SK-N-SH (cell line): ENCODE results near the gene GOLGA5. TPM values are rescaled to one million over a fixed set of nuclear protein-coding genes. Genes with fewer than 3 reads are reported as not detected.
"Not testable (repeated sequence)": the region's sequence is repeated elsewhere in the genome, so short reads cannot be mapped to it uniquely, and the experiment has no call there.

Experiments
- CTCF ChIA-PET: fragments of 300-600, 350-600 bp; formaldehyde crosslinking; extraction: SDS; loops from one replicate; lab custom pipeline; 2021; lab: Yijun Ruan, JAX
- POLR2A ChIA-PET: fragments of 350-600 bp; sonication (Branson Sonifier 250); formaldehyde crosslinking; extraction: SDS; loops from one replicate; lab custom pipeline; 2020; ENCODE audit warnings: antibody characterized with exemption, inconsistent platforms; lab: Yijun Ruan, JAX
- DNase-seq: peaks from one replicate; pipeline ENCODE4 v3.0.0; 2012
- H2AFZ ChIP-seq: fragments of 200-600 bp; sonication (generic); 2 replicates; pipeline ENCODE4 v1.8.1; 2016; ENCODE audit warnings: antibody characterized with exemption, mild to moderate bottlenecking, low read depth
- H3F3A ChIP-seq: fragments of 200-600 bp; sonication (generic); replicated peaks from 2 replicates; pipeline ENCODE3; 2016; ENCODE audit warnings: antibody characterized with exemption, mild to moderate bottlenecking; ENCODE audit not compliant: insufficient read depth
- H3K27ac ChIP-seq, 2 experiments: fragments of 200-500 bp in 1 of 2; fragments of 200-600 bp in 1 of 2; sonication (Bioruptor generic) in 1 of 2; sonication (generic), shearing (Covaris generic) in 1 of 2; 2 replicates each; pipeline versions ENCODE4 v1.5.1 to v1.6.1; 2014 to 2016; ENCODE audit warnings: low read depth in 2 of 2, inconsistent platforms in 1 of 2, low read length in 1 of 2, mild to moderate bottlenecking in 1 of 2, mixed read lengths in 1 of 2
- H3K27me3 ChIP-seq: fragments of 200-600 bp; sonication (generic), shearing (Covaris generic); 2 replicates; pipeline ENCODE4 v1.6.1; 2016; ENCODE audit warnings: mixed run types; ENCODE audit not compliant: insufficient read depth
- H3K36me3 ChIP-seq, 2 experiments: fragments of 200-500 bp in 1 of 2; fragments of 200-600 bp in 1 of 2; sonication (Bioruptor generic) in 1 of 2; sonication (generic) in 1 of 2; replicated peaks in 1 of 2; 2 replicates each; pipeline versions ENCODE3 to v1.5.1; 2014 to 2016; ENCODE audit warnings: low read length in 1 of 2, mild to moderate bottlenecking in 1 of 2; ENCODE audit not compliant: insufficient read depth in 2 of 2, control insufficient read depth in 1 of 2
- H3K4me1 ChIP-seq, 2 experiments: fragments of 200-500 bp in 1 of 2; fragments of 200-600 bp in 1 of 2; sonication (Bioruptor generic) in 1 of 2; sonication (generic), shearing (Covaris generic) in 1 of 2; 2 replicates each; pipeline versions ENCODE4 v1.5.1 to v1.6.1; 2014 to 2016; ENCODE audit warnings: low read depth in 1 of 2, low read length in 1 of 2, mixed run types in 1 of 2; ENCODE audit not compliant: insufficient read depth in 2 of 2, control insufficient read depth in 1 of 2
- H3K4me2 ChIP-seq: fragments of 200-600 bp; sonication (generic), shearing (Covaris generic); 2 replicates; pipeline ENCODE4 v1.6.1; 2017; ENCODE audit warnings: mixed run types
- H3K4me3 ChIP-seq, 2 experiments: fragments of 200-500 bp in 1 of 2; fragments of 200-600 bp in 1 of 2; sonication (Bioruptor generic) in 1 of 2; sonication (generic), shearing (Covaris generic) in 1 of 2; 2 replicates each; pipeline versions ENCODE4 v1.5.1 to v1.8.1; 2014 to 2016; ENCODE audit warnings: low read depth in 2 of 2, inconsistent platforms in 1 of 2, low read length in 1 of 2, mild to moderate bottlenecking in 1 of 2, mixed read lengths in 1 of 2, moderate library complexity in 1 of 2
- H3K79me2 ChIP-seq: fragments of 200-600 bp; sonication (generic); 2 replicates; pipeline ENCODE4 v1.8.1; 2017; ENCODE audit warnings: mild to moderate bottlenecking; ENCODE audit not compliant: insufficient read depth
- H3K9ac ChIP-seq: fragments of 200-600 bp; sonication (generic); 2 replicates; pipeline ENCODE4 v1.6.1; 2017; ENCODE audit warnings: mixed run types
- H3K9me2 ChIP-seq: fragments of 200-600 bp; sonication (generic); 2 replicates; pipeline ENCODE4 v1.6.1; 2017; ENCODE audit warnings: mixed run types
- H3K9me3 ChIP-seq: fragments of 200-600 bp; sonication (generic); 2 replicates; pipeline ENCODE4 v1.6.1; 2017; ENCODE audit warnings: mixed run types, mild to moderate bottlenecking, moderate library complexity
- H4K20me1 ChIP-seq: fragments of 200-600 bp; sonication (generic); 2 replicates; pipeline ENCODE4 v1.6.1; 2017; ENCODE audit warnings: mild to moderate bottlenecking, mixed run types; ENCODE audit not compliant: insufficient read depth
- FOSL2 ChIP-seq: IDR thresholded peaks from 2 replicates; pipeline ENCODE4 v1.4.0; 2012; ENCODE audit warnings: low read depth, mild to moderate bottlenecking, moderate library complexity, borderline replicate concordance
- FOXM1 ChIP-seq: IDR thresholded peaks from 2 replicates; pipeline ENCODE4 v1.4.0; 2012; ENCODE audit warnings: low read depth, mild to moderate bottlenecking
- GATA2 ChIP-seq: sonication (generic); formaldehyde crosslinking; IDR thresholded peaks from 2 replicates; pipeline ENCODE4 v1.5.0; 2020; ENCODE audit warnings: mild to moderate bottlenecking, missing genetic modification reagents
- JUND ChIP-seq: IDR thresholded peaks from 2 replicates; pipeline ENCODE4 v1.4.0; 2012
- MEF2A ChIP-seq: IDR thresholded peaks from 2 replicates; pipeline ENCODE4 v1.4.0; 2012; ENCODE audit warnings: low read depth, borderline replicate concordance
- MXI1 ChIP-seq: IDR thresholded peaks from 2 replicates; pipeline ENCODE4 v1.6.1; 2012; ENCODE audit warnings: mild to moderate bottlenecking, low read depth, low read length, improper control_type of control experiment
- PBX3 ChIP-seq: IDR thresholded peaks from 2 replicates; pipeline ENCODE4; 2012
- RCOR1 ChIP-seq: fragments of 150-350 bp; IDR thresholded peaks from 2 replicates; pipeline ENCODE4 v1.6.1; 2017; ENCODE audit warnings: antibody characterized with exemption, low read length
- RFX5 ChIP-seq: IDR thresholded peaks from 2 replicates; pipeline ENCODE4 v1.6.1; 2012; ENCODE audit warnings: mild to moderate bottlenecking, improper control_type of control experiment, low read length
- RXRA ChIP-seq: IDR thresholded peaks from 2 replicates; pipeline ENCODE4 v1.4.0; 2012; ENCODE audit warnings: low read depth, mild to moderate bottlenecking, borderline replicate concordance
- SIN3A ChIP-seq: IDR thresholded peaks from 2 replicates; pipeline ENCODE4 v1.6.1; 2012; ENCODE audit warnings: low read depth, mild to moderate bottlenecking, low read length, moderate library complexity, borderline replicate concordance
- SMC3 ChIP-seq: IDR thresholded peaks from 2 replicates; pipeline ENCODE4 v1.6.1; 2012; ENCODE audit warnings: low read depth, low read length, improper control_type of control experiment
- TAF1 ChIP-seq: IDR thresholded peaks from 2 replicates; pipeline ENCODE4 v1.6.1; 2012; ENCODE audit warnings: low read depth, mild to moderate bottlenecking, low read length, moderate library complexity, borderline replicate concordance
- YY1 ChIP-seq: IDR thresholded peaks from 2 replicates; pipeline ENCODE4 v1.4.0; 2012; ENCODE audit warnings: low read depth, mild to moderate bottlenecking
- WGBS: methylation state at CpG from one replicate; pipeline ENCODE4 v1.1.6; 2017; ENCODE audit warnings: low lambda C conversion rate; 5-methylcytosine and 5-hydroxymethylcytosine counted together
- polyA plus RNA-seq, 3 experiments: library from polyadenylated mRNA; depleted of rRNA; stranded (reverse); fragments of >200 nt; gene quantifications; 2 replicates each; pipeline ENCODE4 v1.2.3, GENCODE V29; 2012
- TF ChIP-seq, protein P1 (sequence below): fragments of 150-350 bp; IDR thresholded peaks from 2 replicates; pipeline ENCODE4 v1.6.1; 2017; ENCODE audit warnings: antibody characterized with exemption, low read length, low read depth, borderline replicate concordance
- TF ChIP-seq, protein P2 (sequence below): IDR thresholded peaks from 2 replicates; pipeline ENCODE4 v1.6.1; 2012; ENCODE audit warnings: mild to moderate bottlenecking, low read depth, low read length, moderate library complexity
- TF ChIP-seq, protein P3 (sequence below): IDR thresholded peaks from 2 replicates; pipeline ENCODE4 v1.4.0; 2012; ENCODE audit warnings: low read depth, borderline replicate concordance
- TF ChIP-seq, protein P4 (sequence below): IDR thresholded peaks from 2 replicates; pipeline ENCODE4 v1.4.0; 2012; ENCODE audit warnings: low read depth

Gene GOLGA5
- polyA plus RNA-seq, 1 of the 3 experiments (the other 2 are of a cell fraction) = 25.6 TPM

- TF ChIP-seq, protein P1, sequence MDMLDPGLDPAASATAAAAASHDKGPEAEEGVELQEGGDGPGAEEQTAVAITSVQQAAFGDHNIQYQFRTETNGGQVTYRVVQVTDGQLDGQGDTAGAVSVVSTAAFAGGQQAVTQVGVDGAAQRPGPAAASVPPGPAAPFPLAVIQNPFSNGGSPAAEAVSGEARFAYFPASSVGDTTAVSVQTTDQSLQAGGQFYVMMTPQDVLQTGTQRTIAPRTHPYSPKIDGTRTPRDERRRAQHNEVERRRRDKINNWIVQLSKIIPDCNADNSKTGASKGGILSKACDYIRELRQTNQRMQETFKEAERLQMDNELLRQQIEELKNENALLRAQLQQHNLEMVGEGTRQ = no peak
- TF ChIP-seq FOSL2 = no peak
- TF ChIP-seq SIN3A = 0 out of 2 replicates have a peak, but pooled peaks have one; percentile 9
- TF ChIP-seq, all 33 proteins: peak for 8
Observed at GRCh38 chr14:92748259-92749016, 45.7 kb upstream of the GOLGA5 start, which contains the start of gene LGMN (continued).

DNA sequence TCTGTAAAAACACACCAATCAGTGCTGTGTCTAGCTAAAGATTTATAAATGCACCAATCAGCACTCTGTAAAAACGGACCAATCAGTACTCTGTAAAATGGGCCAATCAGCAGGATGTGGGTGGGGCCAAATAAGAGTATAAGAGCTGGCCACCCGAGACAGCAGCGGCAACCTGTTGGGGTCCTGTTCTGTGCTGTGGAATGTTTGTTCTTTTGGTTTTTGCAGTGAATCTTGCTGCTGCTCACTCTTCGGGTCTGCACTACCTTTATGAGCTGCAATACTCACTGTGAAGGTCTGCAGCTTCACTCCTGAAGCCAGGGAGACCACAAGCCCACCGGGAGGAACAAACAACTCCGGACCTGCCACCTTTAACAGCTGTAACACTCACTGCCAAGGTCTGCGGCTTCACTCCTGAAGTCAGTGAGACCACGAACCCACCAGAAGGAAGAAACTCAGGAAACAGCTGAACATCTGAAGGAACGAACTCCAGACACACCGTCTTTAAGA, 43.8 kb upstream of the GOLGA5 start:
- H3K9ac ChIP-seq, H2AFZ ChIP-seq, H3K4me1 ChIP-seq, H3K27ac ChIP-seq, H3K36me3 ChIP-seq, H3K9me3 ChIP-seq, H3K27me3 ChIP-seq, POLR2A ChIA-PET, H3K9me2 ChIP-seq, H3K4me2 ChIP-seq, H3F3A ChIP-seq, H3K4me3 ChIP-seq, DNase-seq, H4K20me1 ChIP-seq: not testable (repeated sequence)
- peaks cover 19% of the 10 kb centered on the region; the same call in 1 of the 2 replicates for H3K79me2 ChIP-seq
- CTCF ChIA-PET = interaction anchor here (0.9 to 2.9 kb wide), 4 partner anchors 18 to 63 kb away, joined by 4 to 14 read pairs (median 4); no protein-coding TSS in a partner anchor
- 68% methylated on average over 10 of the region's 10 CpGs for WGBS

DNA sequence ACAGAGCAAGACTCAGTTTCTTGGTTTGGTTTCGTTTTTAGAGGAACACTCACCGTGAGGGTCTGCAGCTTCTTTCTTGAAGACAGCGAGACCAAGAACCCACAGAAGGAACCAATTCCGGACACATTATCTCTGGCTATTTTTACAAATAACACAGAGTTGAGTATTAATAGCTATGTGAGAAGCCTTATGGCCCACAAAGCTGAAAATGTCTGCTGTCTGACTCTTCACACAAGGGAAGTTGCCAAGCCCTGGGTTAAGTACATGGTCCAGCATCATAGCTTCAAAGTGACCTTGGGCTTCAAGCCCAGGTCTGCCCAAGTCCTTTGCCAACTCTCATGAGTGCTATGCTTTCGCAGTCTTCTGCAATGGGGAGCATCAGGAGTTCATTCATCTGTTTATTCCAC, 43.1 kb upstream of the GOLGA5 start:
- Histone ChIP-seq H3K27me3 (no peaks in the 10 kb centered on the region), H3K4me1 (peaks cover 0 to 6% of the 10 kb centered on the region in 2 experiments; a peak in 1 of 4 replicates), H3F3A (peaks cover 3% of the 10 kb centered on the region), H3K4me2 (no peak overlapping the region), H3K9me3 (no peaks in the 10 kb centered on the region), H4K20me1 (no peaks in the 10 kb centered on the region), H3K79me2 (peaks cover 19% of the 10 kb centered on the region; the same call in 1 of the 2 replicates), H3K27ac (no peak overlapping the region), H3K9me2 (no peaks in the 10 kb centered on the region), H2AFZ (no peak overlapping the region), H3K4me3 (no peak overlapping the region), H3K9ac (no peak overlapping the region), H3K36me3 (no peaks in the 10 kb centered on the region)
- ChIA-PET POLR2A (no interaction called here), CTCF (interaction anchor here (0.9 to 2.0 kb wide), 3 partner anchors 18 to 64 kb away, joined by 4 to 11 read pairs (median 4); no protein-coding TSS in a partner anchor)
- WGBS = 55% methylated on average over 5 of the region's 5 CpGs
- no peak for DNase-seq
- TF ChIP-seq, protein P2, sequence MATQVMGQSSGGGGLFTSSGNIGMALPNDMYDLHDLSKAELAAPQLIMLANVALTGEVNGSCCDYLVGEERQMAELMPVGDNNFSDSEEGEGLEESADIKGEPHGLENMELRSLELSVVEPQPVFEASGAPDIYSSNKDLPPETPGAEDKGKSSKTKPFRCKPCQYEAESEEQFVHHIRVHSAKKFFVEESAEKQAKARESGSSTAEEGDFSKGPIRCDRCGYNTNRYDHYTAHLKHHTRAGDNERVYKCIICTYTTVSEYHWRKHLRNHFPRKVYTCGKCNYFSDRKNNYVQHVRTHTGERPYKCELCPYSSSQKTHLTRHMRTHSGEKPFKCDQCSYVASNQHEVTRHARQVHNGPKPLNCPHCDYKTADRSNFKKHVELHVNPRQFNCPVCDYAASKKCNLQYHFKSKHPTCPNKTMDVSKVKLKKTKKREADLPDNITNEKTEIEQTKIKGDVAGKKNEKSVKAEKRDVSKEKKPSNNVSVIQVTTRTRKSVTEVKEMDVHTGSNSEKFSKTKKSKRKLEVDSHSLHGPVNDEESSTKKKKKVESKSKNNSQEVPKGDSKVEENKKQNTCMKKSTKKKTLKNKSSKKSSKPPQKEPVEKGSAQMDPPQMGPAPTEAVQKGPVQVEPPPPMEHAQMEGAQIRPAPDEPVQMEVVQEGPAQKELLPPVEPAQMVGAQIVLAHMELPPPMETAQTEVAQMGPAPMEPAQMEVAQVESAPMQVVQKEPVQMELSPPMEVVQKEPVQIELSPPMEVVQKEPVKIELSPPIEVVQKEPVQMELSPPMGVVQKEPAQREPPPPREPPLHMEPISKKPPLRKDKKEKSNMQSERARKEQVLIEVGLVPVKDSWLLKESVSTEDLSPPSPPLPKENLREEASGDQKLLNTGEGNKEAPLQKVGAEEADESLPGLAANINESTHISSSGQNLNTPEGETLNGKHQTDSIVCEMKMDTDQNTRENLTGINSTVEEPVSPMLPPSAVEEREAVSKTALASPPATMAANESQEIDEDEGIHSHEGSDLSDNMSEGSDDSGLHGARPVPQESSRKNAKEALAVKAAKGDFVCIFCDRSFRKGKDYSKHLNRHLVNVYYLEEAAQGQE = no peak
- TF ChIP-seq, protein P3, sequence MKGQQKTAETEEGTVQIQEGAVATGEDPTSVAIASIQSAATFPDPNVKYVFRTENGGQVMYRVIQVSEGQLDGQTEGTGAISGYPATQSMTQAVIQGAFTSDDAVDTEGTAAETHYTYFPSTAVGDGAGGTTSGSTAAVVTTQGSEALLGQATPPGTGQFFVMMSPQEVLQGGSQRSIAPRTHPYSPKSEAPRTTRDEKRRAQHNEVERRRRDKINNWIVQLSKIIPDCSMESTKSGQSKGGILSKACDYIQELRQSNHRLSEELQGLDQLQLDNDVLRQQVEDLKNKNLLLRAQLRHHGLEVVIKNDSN = no peak
- TF ChIP-seq MEF2A = no peak
- TF ChIP-seq GATA2 (CRISPR knock-in tag) = no peak
- TF ChIP-seq JUND = no peak
- TF ChIP-seq TAF1 = no peak
- TF ChIP-seq MXI1 = no peak
- TF ChIP-seq, protein P4, sequence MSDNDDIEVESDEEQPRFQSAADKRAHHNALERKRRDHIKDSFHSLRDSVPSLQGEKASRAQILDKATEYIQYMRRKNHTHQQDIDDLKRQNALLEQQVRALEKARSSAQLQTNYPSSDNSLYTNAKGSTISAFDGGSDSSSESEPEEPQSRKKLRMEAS = no peak
- no peak for TF ChIP-seq SMC3
- TF ChIP-seq YY1 = no peak
- no peak for TF ChIP-seq RCOR1
- TF ChIP-seq FOXM1 = no peak
- TF ChIP-seq PBX3 = no peak
- TF ChIP-seq RFX5 = no peak
- TF ChIP-seq RXRA = no peak
